HepG2 (cell line): Measurements from ENCODE around the gene CLASRP. TPM values are rescaled to one million over a fixed set of nuclear protein-coding genes. Genes with fewer than 3 reads are reported as not detected.

Experiments used
- ATAC-seq: fragments of 200-7000 bp; cut with Tn5 transposase; 3 replicates; pipeline ENCODE4 v1.9.1; 2020; ENCODE audit warnings: mild to moderate bottlenecking, moderate library complexity
- BruUV-seq: library from RNA; stranded (reverse); fragments of 400-500 nt; replicated peaks from 2 replicates; lab custom pipeline; 2021; lab: Mats Ljungman, UMichigan
- CTCF ChIA-PET: fragments of 300-600 bp; formaldehyde crosslinking; extraction: SDS; loops from one replicate; lab custom pipeline; 2021; ENCODE audit warnings: low total read pairs, inconsistent platforms, low intra/inter-chr PET ratio; lab: Yijun Ruan, JAX
- POLR2A ChIA-PET: fragments of 350-600 bp; sonication (Branson Sonifier 250); formaldehyde crosslinking; loops from one replicate; lab custom pipeline; 2020; ENCODE audit warnings: antibody characterized with exemption, inconsistent platforms; lab: Yijun Ruan, JAX
- DNase-seq: peaks from one replicate; pipeline ENCODE4 v3.0.0-alpha.2; 2015; ENCODE audit warnings: low spot score
- FAIRE-seq: peaks from 3 replicates; lab custom pipeline; 2011; peaks lifted over from hg19 to GRCh38; lab: Jason Lieb, UNC
- H2AFZ ChIP-seq: one replicate; pipeline ENCODE4 v1.6.1; 2011; ENCODE audit warnings: low read length, inconsistent platforms
- H3K27ac ChIP-seq: fragments of 300-600 bp; 3 replicates; pipeline ENCODE4 v1.8.0; 2011; ENCODE audit warnings: mixed run types, mild to moderate bottlenecking, mixed read lengths, low read length, inconsistent platforms; ENCODE audit not compliant: insufficient read depth; ENCODE audit errors: extremely low read length
- H3K27me3 ChIP-seq, 2 experiments: fragments of 200-600 bp in 1 of 2; 2 replicates in 1 of 2; 3 replicates in 1 of 2; pipeline versions ENCODE4 v1.6.0 to v1.8.0; 2011; ENCODE audit warnings: low read length in 2 of 2, mild to moderate bottlenecking in 2 of 2, moderate library complexity in 2 of 2, inconsistent platforms in 1 of 2; ENCODE audit not compliant: insufficient read depth in 2 of 2, control insufficient read depth in 1 of 2
- H3K36me3 ChIP-seq, 2 experiments: fragments of 200-600 bp in 1 of 2; replicated peaks in 1 of 2; 2 replicates in 1 of 2; 3 replicates in 1 of 2; pipeline versions ENCODE4 v1.5.1 to v1.8.0; 2011; ENCODE audit warnings: low read length in 2 of 2, inconsistent platforms in 1 of 2; ENCODE audit not compliant: insufficient read depth in 2 of 2, control insufficient read depth in 1 of 2
- H3K4me1 ChIP-seq: 2 replicates; pipeline ENCODE4 v1.5.1; 2012; ENCODE audit warnings: low read length, inconsistent platforms; ENCODE audit not compliant: insufficient read depth
- H3K4me2 ChIP-seq: 2 replicates; pipeline ENCODE4 v1.6.0; 2011; ENCODE audit warnings: low read depth, low read length, inconsistent platforms
- H3K4me3 ChIP-seq, 3 experiments: fragments of 200-600 bp in 1 of 3; sonication (generic), shearing (Covaris generic) in 1 of 3; replicated peaks in 1 of 3; 2 replicates each; pipeline ENCODE4 v1.5.1; 2011 to 2016; ENCODE audit warnings: low read length in 3 of 3, inconsistent platforms in 2 of 3, low read depth in 2 of 3, mild to moderate bottlenecking in 2 of 3, control low read depth in 1 of 3, mixed read lengths in 1 of 3; ENCODE audit not compliant: insufficient read depth in 1 of 3
- H3K79me2 ChIP-seq: one replicate; pipeline ENCODE4 v1.6.1; 2011; ENCODE audit warnings: low read length, inconsistent platforms; ENCODE audit not compliant: insufficient read depth
- H3K9ac ChIP-seq: 2 replicates; pipeline ENCODE4 v1.6.0; 2011; ENCODE audit warnings: mild to moderate bottlenecking, low read depth, low read length, inconsistent platforms; ENCODE audit not compliant: insufficient read depth
- H3K9me3 ChIP-seq: 2 replicates; pipeline ENCODE4 v1.5.1; 2012; ENCODE audit warnings: mild to moderate bottlenecking, low read length
- H4K20me1 ChIP-seq: 2 replicates; pipeline ENCODE4 v1.6.0; 2011; ENCODE audit warnings: inconsistent platforms, mild to moderate bottlenecking, low read length, moderate library complexity; ENCODE audit not compliant: insufficient read depth
- HMGA1 ChIP-seq: sonication (generic); formaldehyde crosslinking; conservative IDR thresholded peaks from 2 replicates; pipeline ENCODE4 v1.4.0; 2020; ENCODE audit warnings: missing genetic modification reagents
- HOXA9 ChIP-seq: sonication (generic); formaldehyde crosslinking; IDR thresholded peaks from 2 replicates; pipeline ENCODE4 v1.8.1; 2022; ENCODE audit warnings: missing genetic modification reagents, mild to moderate bottlenecking, moderate library complexity, borderline replicate concordance
- MAFK ChIP-seq, 2 experiments: IDR thresholded peaks in 1 of 2; conservative IDR thresholded peaks in 1 of 2; 2 replicates each; pipeline ENCODE4 v1.6.1; 2011; ENCODE audit warnings: improper control_type of control experiment in 2 of 2, low read length in 2 of 2
- NFE2L1 ChIP-seq: sonication (generic); formaldehyde crosslinking; IDR thresholded peaks from 2 replicates; pipeline ENCODE4 v1.4.0; 2020; ENCODE audit warnings: missing genetic modification reagents, mild to moderate bottlenecking, borderline replicate concordance
- NR1H2 ChIP-seq: sonication (generic); formaldehyde crosslinking; IDR thresholded peaks from 2 replicates; pipeline ENCODE4 v1.8.1; 2022; ENCODE audit warnings: low read depth, missing genetic modification reagents, borderline replicate concordance
- PHF21A ChIP-seq: sonication (generic); formaldehyde crosslinking; IDR thresholded peaks from 2 replicates; pipeline ENCODE4 v1.5.0; 2020; ENCODE audit warnings: mild to moderate bottlenecking, missing genetic modification reagents
- RXRA ChIP-seq: sonication (generic); formaldehyde crosslinking; IDR thresholded peaks from 2 replicates; pipeline ENCODE4 v1.5.1; 2020; ENCODE audit warnings: missing genetic modification reagents
- ZEB1 ChIP-seq: IDR thresholded peaks from 2 replicates; pipeline ENCODE4 v1.6.1; 2012; ENCODE audit warnings: mild to moderate bottlenecking, low read depth, inconsistent platforms; ENCODE audit not compliant: insufficient replicate concordance
- ZNF143 ChIP-seq: sonication (generic); formaldehyde crosslinking; IDR thresholded peaks from 2 replicates; pipeline ENCODE4 v1.4.0; 2020; ENCODE audit warnings: missing genetic modification reagents
- ZNF556 ChIP-seq: sonication (generic); formaldehyde crosslinking; IDR thresholded peaks from 2 replicates; pipeline ENCODE4 v1.4.0; 2020; ENCODE audit warnings: mild to moderate bottlenecking, missing genetic modification reagents, borderline replicate concordance
- WGBS: methylation state at CpG from one replicate; pipeline ENCODE4 v1.1.6; 2017; ENCODE audit warnings: low lambda C conversion rate; 5-methylcytosine and 5-hydroxymethylcytosine counted together
- in situ Hi-C: cut with HindIII; loops from 2 replicates; pipeline ENCODE4 v1.10.0; 2017; ENCODE audit warnings: low pct_unique_long_range_greater_than_20kb; ENCODE audit not compliant: extremely low pct_ligation_motif_present
- intact Hi-C: fragments of 100-400 bp; cut with micrococcal nuclease; formaldehyde crosslinking; loops from one replicate; pipeline ENCODE4 v1.10.0; 2022; ENCODE audit not compliant: unreplicated experiment
- polyA plus RNA-seq, 8 experiments: library from polyadenylated mRNA; depleted of rRNA in 3 of 8; stranded (reverse) in 7 of 8; unstranded in 1 of 8; fragments of >200 nt; fragmentation: Illumina TruSeq in 4 of 8; extraction: Trizol in 4 of 8; gene quantifications; 2 replicates each; pipeline versions ENCODE4 v1.2.1 to v1.2.3, GENCODE V29; 2011 to 2016; ENCODE audit warnings: low read depth in 4 of 8, missing spikeins in 1 of 8, mixed read lengths in 1 of 8; ENCODE audit not compliant: insufficient read depth in 1 of 8
- total RNA-seq, 5 experiments: library from RNA; depleted of rRNA; stranded (reverse); fragments of >200 nt; fragmentation: Illumina TruSeq; extraction: Trizol; gene quantifications; 2 replicates each; pipeline ENCODE4 v1.2.3, GENCODE V29; 2016; ENCODE audit warnings: low read depth in 1 of 5
- TF ChIP-seq, protein P1 (sequence below): sonication (generic); formaldehyde crosslinking; IDR thresholded peaks from 2 replicates; pipeline ENCODE4 v1.4.0; 2020; ENCODE audit warnings: missing genetic modification reagents, mild to moderate bottlenecking, borderline replicate concordance
- TF ChIP-seq, protein P2 (sequence below): sonication (generic); formaldehyde crosslinking; IDR thresholded peaks from 2 replicates; pipeline ENCODE4 v1.4.0; 2020; ENCODE audit warnings: missing genetic modification reagents, mild to moderate bottlenecking, borderline replicate concordance
- TF ChIP-seq, protein P3 (sequence below): sonication (generic); formaldehyde crosslinking; IDR thresholded peaks from 2 replicates; pipeline ENCODE4 v1.5.0; 2020; ENCODE audit warnings: mild to moderate bottlenecking, missing genetic modification reagents
- TF ChIP-seq, protein P4 (sequence below): sonication (generic); formaldehyde crosslinking; IDR thresholded peaks from 2 replicates; pipeline ENCODE4 v1.8.0; 2022; ENCODE audit warnings: missing genetic modification reagents, mild to moderate bottlenecking, inconsistent platforms, borderline replicate concordance

CLASRP gene
- total and polyA plus RNA-seq, 2 of the 13 experiments (the other 11 are each of a cell fraction or from before 2014, with no cell fraction given) = 32.0 to 51.4 TPM

DNA sequence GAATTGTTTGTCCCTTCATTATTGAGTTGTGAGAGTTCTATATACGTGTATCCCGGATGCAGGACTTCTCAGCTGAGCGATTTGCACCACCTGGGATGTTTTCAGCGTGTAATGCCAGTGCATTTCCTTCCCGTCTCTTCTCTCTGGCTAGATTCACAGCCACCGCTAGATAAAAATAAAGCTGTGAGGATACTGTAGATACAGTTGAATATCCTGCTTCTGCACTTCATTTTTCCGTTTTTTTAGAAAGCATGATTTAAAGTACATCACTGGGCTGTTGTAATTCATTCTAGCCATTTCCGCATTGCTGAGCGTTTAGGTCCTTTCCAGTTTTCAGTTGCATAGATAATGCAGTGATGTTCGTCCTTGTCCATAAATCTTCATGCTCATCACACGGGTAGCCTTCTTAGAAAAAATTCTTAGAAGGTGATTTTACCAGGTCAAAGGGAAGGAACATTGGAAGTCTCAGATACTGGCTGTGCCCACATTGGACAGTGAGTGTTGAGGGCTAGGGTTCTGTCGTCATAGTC, 68.8 kb downstream of the CLASRP start (continued):
- TF ChIP-seq, protein P1, sequence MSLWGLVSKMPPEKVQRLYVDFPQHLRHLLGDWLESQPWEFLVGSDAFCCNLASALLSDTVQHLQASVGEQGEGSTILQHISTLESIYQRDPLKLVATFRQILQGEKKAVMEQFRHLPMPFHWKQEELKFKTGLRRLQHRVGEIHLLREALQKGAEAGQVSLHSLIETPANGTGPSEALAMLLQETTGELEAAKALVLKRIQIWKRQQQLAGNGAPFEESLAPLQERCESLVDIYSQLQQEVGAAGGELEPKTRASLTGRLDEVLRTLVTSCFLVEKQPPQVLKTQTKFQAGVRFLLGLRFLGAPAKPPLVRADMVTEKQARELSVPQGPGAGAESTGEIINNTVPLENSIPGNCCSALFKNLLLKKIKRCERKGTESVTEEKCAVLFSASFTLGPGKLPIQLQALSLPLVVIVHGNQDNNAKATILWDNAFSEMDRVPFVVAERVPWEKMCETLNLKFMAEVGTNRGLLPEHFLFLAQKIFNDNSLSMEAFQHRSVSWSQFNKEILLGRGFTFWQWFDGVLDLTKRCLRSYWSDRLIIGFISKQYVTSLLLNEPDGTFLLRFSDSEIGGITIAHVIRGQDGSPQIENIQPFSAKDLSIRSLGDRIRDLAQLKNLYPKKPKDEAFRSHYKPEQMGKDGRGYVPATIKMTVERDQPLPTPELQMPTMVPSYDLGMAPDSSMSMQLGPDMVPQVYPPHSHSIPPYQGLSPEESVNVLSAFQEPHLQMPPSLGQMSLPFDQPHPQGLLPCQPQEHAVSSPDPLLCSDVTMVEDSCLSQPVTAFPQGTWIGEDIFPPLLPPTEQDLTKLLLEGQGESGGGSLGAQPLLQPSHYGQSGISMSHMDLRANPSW (CRISPR knock-in tag) = no peak
- TF ChIP-seq, protein P2, sequence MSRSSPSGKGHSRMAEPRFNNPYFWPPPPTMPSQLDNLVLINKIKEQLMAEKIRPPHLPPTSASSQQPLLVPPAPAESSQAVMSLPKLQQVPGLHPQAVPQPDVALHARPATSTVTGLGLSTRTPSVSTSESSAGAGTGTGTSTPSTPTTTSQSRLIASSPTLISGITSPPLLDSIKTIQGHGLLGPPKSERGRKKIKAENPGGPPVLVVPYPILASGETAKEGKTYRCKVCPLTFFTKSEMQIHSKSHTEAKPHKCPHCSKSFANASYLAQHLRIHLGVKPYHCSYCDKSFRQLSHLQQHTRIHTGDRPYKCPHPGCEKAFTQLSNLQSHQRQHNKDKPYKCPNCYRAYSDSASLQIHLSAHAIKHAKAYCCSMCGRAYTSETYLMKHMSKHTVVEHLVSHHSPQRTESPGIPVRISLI = no peak
- TF ChIP-seq HOXA9 (CRISPR knock-in tag) = no peak
- TF ChIP-seq, protein P3, sequence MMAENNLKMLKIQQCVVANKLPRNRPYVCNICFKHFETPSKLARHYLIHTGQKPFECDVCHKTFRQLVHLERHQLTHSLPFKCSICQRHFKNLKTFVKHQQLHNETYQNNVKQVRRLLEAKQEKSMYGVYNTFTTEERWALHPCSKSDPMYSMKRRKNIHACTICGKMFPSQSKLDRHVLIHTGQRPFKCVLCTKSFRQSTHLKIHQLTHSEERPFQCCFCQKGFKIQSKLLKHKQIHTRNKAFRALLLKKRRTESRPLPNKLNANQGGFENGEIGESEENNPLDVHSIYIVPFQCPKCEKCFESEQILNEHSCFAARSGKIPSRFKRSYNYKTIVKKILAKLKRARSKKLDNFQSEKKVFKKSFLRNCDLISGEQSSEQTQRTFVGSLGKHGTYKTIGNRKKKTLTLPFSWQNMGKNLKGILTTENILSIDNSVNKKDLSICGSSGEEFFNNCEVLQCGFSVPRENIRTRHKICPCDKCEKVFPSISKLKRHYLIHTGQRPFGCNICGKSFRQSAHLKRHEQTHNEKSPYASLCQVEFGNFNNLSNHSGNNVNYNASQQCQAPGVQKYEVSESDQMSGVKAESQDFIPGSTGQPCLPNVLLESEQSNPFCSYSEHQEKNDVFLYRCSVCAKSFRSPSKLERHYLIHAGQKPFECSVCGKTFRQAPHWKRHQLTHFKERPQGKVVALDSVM (CRISPR knock-in tag) = no peak
- TF ChIP-seq ZNF143 (CRISPR knock-in tag) = no peak

DNA sequence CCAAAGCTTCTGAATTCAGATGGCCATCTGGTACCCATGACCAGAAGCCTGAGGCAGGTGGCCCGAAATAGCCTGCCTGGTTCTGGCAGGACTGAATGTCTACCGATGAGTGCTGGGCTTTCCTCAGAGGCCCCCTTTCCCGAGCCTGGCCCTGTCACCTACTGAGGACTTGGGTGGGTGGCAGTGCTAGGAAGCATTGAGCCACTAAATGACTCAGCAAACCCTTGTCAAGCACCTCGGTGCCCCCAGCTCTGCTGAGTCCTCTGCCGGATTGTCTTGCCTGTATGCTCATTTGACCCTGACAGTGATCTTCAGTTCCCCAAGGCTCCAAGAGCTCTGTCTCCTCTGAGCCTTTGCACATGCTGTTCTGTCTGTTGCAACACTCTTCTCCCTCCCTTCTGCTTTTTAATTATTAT, 72.0 kb downstream of the CLASRP start:
- DNase-seq (no peak), FAIRE-seq (no peak), ATAC-seq (no peak)
- H3K36me3 ChIP-seq = peaks cover 0 to 11% of the 10 kb centered on the region in 2 experiments; a peak in 1 of 5 replicates
- no peaks in the 10 kb centered on the region for H3K27me3 ChIP-seq
- no TSS peak for BruUV-seq
- POLR2A ChIA-PET = no interaction called here
- H3K4me1 ChIP-seq = peaks cover 26% of the 10 kb centered on the region
- H3K9me3 ChIP-seq = no peaks in the 10 kb centered on the region
- H3K4me2 ChIP-seq = no peak overlapping the region
- in situ Hi-C loops (no loop called here), intact Hi-C loops (no loop called here)
- 100% methylated on average over 1 of the region's 5 CpGs for WGBS
- H3K27ac ChIP-seq = no peak overlapping the region
- CTCF ChIA-PET = no interaction called here
- no peak overlapping the region for H3K4me3 ChIP-seq
- H4K20me1 ChIP-seq = peaks cover 16% of the 10 kb centered on the region
- H3K79me2 ChIP-seq = peaks cover 88% of the 10 kb centered on the region
- TF ChIP-seq RXRA (CRISPR knock-in tag) (no peak), PHF21A (CRISPR knock-in tag) (no peak), NFE2L1 (no peak), HMGA1 (CRISPR knock-in tag) (no peak), ZNF556 (CRISPR knock-in tag) (no peak), ZEB1 (no peak), NR1H2 (no peak), MAFK (conservative IDR thresholded peaks at IDR 0.05 in 1 of 2, IDR thresholded peaks at IDR 0.05 in 1 of 2; ENCODE audit: low read length in 2 of 2) (no peak)
- TF ChIP-seq, protein P4, sequence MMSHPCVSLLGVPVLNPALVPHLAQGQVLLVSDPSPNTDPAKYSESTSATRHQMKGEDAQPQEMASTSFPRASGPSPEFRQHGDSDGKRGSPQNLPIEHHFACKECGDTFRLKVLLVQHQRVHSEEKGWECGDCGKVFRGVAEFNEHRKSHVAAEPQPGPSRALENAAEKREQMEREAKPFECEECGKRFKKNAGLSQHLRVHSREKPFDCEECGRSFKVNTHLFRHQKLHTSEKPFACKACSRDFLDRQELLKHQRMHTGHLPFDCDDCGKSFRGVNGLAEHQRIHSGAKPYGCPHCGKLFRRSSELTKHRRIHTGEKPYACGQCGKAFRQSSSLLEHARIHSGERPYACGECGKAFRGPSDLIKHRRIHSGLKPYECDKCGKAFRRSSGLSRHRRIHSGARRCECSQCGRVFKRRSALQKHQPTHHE = no peak
- no peak overlapping the region for H2AFZ ChIP-seq
- no peak overlapping the region for H3K9ac ChIP-seq
